ENCODE measurements around the gene FAM13A. TPM values are rescaled to one million over a fixed set of nuclear protein-coding genes. Genes with fewer than 3 reads are reported as not detected.

The FAM13A gene
- total RNA-seq, 1 donor from 2014 or later: 40.3 TPM

GRCh38 chr4:88732714-88733368 lies 324.1 kb downstream of the FAM13A start:
- Mint-ChIP-seq H3K27me3 (ENCODE audit: insufficient read depth, low read depth) (no peaks in the 10 kb centered on the region), H3K36me3 (peaks cover 7% of the 10 kb centered on the region), H3K27ac (no peak overlapping the region), H3K9me3 (no peaks in the 10 kb centered on the region), H3K4me1 (peaks cover 8% of the 10 kb centered on the region), H3K4me3 (no peak overlapping the region)
- H3K27ac ChIP-seq: no peak overlapping the region
- H3K36me3 ChIP-seq: no peaks in the 10 kb centered on the region
- no peak overlapping the region for H2AFZ ChIP-seq (replicated peaks)
- no peak for TF ChIP-seq CTCF (IDR thresholded peaks at IDR 0.05)
- no peak for TF ChIP-seq EZH2 (IDR thresholded peaks at IDR 0.05)
- TF ChIP-seq EZH2phosphoT487 (IDR thresholded peaks at IDR 0.05): no peak
- no peaks in the 10 kb centered on the region for H3K9me3 ChIP-seq (ENCODE audit: low read depth)
- peaks cover 9% of the 10 kb centered on the region for H4K20me1 ChIP-seq (ENCODE audit: low read depth)
- H3K9ac ChIP-seq: no peak overlapping the region
- no peaks in the 10 kb centered on the region for H3K27me3 ChIP-seq
- H3K4me2 ChIP-seq: no peak overlapping the region
- H3K79me2 ChIP-seq (ENCODE audit: low read depth): no peaks in the 10 kb centered on the region
- H3K4me1 ChIP-seq: peaks cover 13% of the 10 kb centered on the region
- H3K4me3 ChIP-seq: no peak overlapping the region
- H3F3A ChIP-seq (ENCODE audit: low read depth): peaks cover 5% of the 10 kb centered on the region
- DNase-seq (ENCODE audit: low spot score): no peak

GRCh38 chr4:88731381-88731780 lies 325.6 kb downstream of the FAM13A start:
- Histone ChIP-seq H3K4me1 (no peaks in the 10 kb centered on the region), H3K27ac (no peak overlapping the region), H3K36me3 (no peaks in the 10 kb centered on the region), H2AFZ (replicated peaks) (no peak overlapping the region), H3K4me3 (no peak overlapping the region), H3K4me2 (no peak overlapping the region), H3F3A (ENCODE audit: low read depth) (no peaks in the 10 kb centered on the region), H3K9ac (no peak overlapping the region), H4K20me1 (ENCODE audit: low read depth) (no peaks in the 10 kb centered on the region), H3K27me3 (no peaks in the 10 kb centered on the region), H3K9me3 (ENCODE audit: low read depth) (no peaks in the 10 kb centered on the region), H3K79me2 (ENCODE audit: low read depth) (no peaks in the 10 kb centered on the region)
- Mint-ChIP-seq H3K4me1 (no peaks in the 10 kb centered on the region), H3K9me3 (no peaks in the 10 kb centered on the region), H3K27me3 (ENCODE audit: insufficient read depth, low read depth) (peaks cover 2% of the 10 kb centered on the region), H3K4me3 (no peak overlapping the region), H3K27ac (no peak overlapping the region), H3K36me3 (peaks cover 15% of the 10 kb centered on the region)
- TF ChIP-seq EZH2 (IDR thresholded peaks at IDR 0.05) (no peak), EZH2phosphoT487 (IDR thresholded peaks at IDR 0.05) (no peak), CTCF (IDR thresholded peaks at IDR 0.05) (no peak)
- DNase-seq (ENCODE audit: low spot score): no peak

GRCh38 chr4:88730811-88731210 lies 326.2 kb downstream of the FAM13A start:
- Mint-ChIP-seq H3K4me3 (no peak overlapping the region), H3K36me3 (peaks cover 15% of the 10 kb centered on the region), H3K9me3 (no peaks in the 10 kb centered on the region), H3K4me1 (no peaks in the 10 kb centered on the region), H3K27me3 (ENCODE audit: insufficient read depth, low read depth) (peaks cover 2% of the 10 kb centered on the region), H3K27ac (no peak overlapping the region)
- no peak overlapping the region for H3K4me3 ChIP-seq
- H3K9me3 ChIP-seq (ENCODE audit: low read depth): no peaks in the 10 kb centered on the region
- no peaks in the 10 kb centered on the region for H3K4me1 ChIP-seq
- H3K4me2 ChIP-seq: no peak overlapping the region
- TF ChIP-seq EZH2 (IDR thresholded peaks at IDR 0.05): no peak
- DNase-seq (ENCODE audit: low spot score): no peak
- no peaks in the 10 kb centered on the region for H3K79me2 ChIP-seq (ENCODE audit: low read depth)
- H3F3A ChIP-seq (ENCODE audit: low read depth): no peaks in the 10 kb centered on the region
- no peaks in the 10 kb centered on the region for H3K27me3 ChIP-seq
- H4K20me1 ChIP-seq (ENCODE audit: low read depth): no peaks in the 10 kb centered on the region
- no peaks in the 10 kb centered on the region for H3K36me3 ChIP-seq
- no peak overlapping the region for H3K27ac ChIP-seq
- no peak overlapping the region for H3K9ac ChIP-seq
- no peak overlapping the region for H2AFZ ChIP-seq (replicated peaks)

- DNase-seq (ENCODE audit: low spot score): no peak
- no peak overlapping the region for H3K4me3 Mint-ChIP-seq
Measured at GRCh38 chr4:88729146-88729760, 327.7 kb downstream of the FAM13A start.

More at GRCh38 chr4:88729146-88729760, 327.7 kb downstream of the FAM13A start:
- Mint-ChIP-seq H3K4me1 (no peaks in the 10 kb centered on the region), H3K36me3 (peaks cover 15% of the 10 kb centered on the region), H3K9me3 (no peaks in the 10 kb centered on the region), H3K27ac (no peak overlapping the region), H3K27me3 (ENCODE audit: insufficient read depth, low read depth) (peaks cover 2% of the 10 kb centered on the region)
- Histone ChIP-seq H3K36me3 (no peaks in the 10 kb centered on the region), H3K4me3 (no peak overlapping the region), H3K27ac (no peak overlapping the region), H3K79me2 (ENCODE audit: low read depth) (no peaks in the 10 kb centered on the region), H3K9ac (no peak overlapping the region), H3F3A (ENCODE audit: low read depth) (no peaks in the 10 kb centered on the region), H3K4me2 (no peak overlapping the region), H2AFZ (replicated peaks) (no peak overlapping the region), H3K9me3 (ENCODE audit: low read depth) (no peaks in the 10 kb centered on the region), H4K20me1 (ENCODE audit: low read depth) (no peaks in the 10 kb centered on the region), H3K4me1 (peaks cover 1% of the 10 kb centered on the region), H3K27me3 (no peaks in the 10 kb centered on the region)
- TF ChIP-seq CTCF (IDR thresholded peaks at IDR 0.05): no peak
- no peak for TF ChIP-seq EZH2 (IDR thresholded peaks at IDR 0.05)
- TF ChIP-seq EZH2phosphoT487 (IDR thresholded peaks at IDR 0.05): no peak

All from neural progenitor cell (in vitro differentiated cells).